Left hindlimb (tissue), 1 donor: ENCODE data around the gene FUBP3.

Experiments
- DNase-seq: peaks from one replicate; pipeline ENCODE4 v3.0.0-alpha.2; 2018

FUBP3 gene

GRCh38 chr9:130607640-130608420 lies 28.5 kb downstream of the FUBP3 start:
- no peak for DNase-seq

DNA sequence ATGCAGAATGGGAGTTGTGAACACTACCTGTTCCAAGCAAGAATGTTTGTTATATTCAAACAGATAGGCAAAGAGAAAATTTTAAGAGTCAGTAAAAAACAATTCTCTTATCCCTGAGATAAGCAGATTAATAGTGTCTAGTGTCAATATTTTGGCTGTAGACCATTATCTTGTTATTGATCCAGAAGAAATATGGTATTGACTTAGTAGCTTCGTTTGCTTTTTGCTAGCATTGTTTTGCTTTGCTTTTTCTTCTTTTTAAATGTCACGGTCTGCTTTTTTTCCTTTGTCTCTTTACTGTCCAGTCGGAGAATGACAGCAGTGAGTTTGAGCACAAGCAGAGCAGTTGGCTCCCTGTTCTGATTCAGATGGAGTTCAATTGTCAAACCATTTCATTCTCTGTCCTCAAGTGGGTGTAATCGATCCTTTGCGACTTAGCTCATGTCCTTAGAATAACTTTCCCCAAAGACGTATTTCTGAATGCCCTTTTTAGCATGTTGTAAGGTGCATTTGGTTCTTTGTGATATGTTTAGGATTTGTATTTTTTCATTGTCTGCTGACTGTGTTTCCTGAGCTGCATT lies 29.3 kb downstream of the FUBP3 start:
- no peak for DNase-seq

GRCh38 chr9:130609163-130609562 lies 29.8 kb downstream of the FUBP3 start:
- no peak for DNase-seq

- DNase-seq: no peak
These were observed 31.7 kb downstream of the FUBP3 start for GRCh38 chr9:130610862-130611707.

DNA sequence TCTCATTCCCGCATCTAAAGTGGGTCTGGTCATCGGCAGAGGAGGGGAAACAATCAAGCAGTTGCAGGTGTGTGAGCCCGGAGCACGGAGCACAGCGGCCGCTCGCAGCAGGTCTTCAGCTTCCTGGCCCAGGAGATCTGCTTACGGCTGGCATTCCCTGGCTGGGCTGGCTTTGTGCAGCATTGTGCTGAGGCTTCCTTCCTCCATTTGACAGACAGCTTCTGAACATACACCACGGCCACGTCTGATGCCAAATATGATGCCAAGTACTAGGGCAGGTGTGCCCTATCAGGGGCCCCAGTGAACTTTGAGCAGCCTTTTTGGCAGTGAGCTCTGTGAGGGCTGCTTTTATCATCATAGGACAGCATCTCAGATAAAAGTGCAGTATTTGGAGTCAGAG lies 37.1 kb downstream of the FUBP3 start:
- no peak for DNase-seq

GRCh38 chr9:130623466-130623865 lies 44.1 kb downstream of the FUBP3 start:
- DNase-seq: no peak

GRCh38 chr9:130624154-130624553 lies 44.8 kb downstream of the FUBP3 start:
- no peak for DNase-seq

DNA sequence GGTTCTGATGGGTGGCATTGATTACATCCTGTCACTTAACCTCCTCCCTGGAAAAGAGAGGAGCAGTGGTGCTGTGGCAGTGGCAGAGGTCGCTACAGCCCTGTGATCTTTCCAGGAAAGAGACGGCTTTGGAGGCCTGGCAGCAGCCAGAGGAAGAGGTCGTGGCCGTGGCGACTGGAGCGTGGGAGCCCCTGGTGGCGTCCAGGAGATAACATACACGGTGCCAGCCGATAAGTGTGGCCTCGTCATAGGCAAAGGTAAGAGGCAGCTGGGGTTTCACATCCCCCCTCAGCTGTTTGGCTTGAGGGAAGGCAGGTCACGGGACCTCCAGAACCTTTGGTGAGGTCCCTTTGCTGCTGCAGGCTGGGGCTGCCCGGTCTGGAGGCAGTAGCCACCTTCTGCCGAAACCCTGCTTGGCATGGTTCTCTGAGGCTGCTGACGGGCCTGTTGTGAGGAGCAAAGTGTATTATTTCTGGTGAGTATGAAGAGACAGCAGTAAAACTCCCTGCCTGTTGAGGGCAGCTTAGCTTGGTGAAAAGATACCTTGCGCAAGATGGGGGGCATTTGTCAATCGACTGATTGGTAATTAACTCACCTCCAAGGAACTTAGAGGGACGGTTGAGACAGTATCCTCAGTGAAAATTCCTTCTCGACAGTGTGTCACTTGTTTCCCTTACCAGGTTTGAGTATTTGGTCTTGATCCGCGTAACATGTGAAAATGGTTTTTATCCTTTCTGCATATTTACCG lies 47.0 kb downstream of the FUBP3 start:
- no peak for DNase-seq

DNA sequence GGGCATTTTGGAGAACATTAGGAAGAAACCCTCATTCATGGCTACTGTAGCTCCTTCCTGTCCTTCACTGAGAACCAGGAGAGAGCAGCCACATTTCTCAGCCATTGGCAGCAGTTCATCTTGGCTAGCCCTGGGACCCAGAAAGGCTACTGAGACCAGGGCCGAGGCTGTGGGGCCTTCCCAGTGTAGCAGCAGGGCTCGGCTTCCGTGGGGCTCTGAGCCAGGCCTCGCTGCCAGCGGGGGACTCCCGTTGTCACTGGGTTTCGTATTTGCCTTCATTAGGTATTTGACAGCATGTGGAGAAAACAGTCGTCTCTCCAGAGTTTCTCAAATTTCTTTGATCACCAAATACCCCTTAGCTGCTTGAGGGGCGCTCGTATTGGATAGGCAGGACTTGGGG lies 47.7 kb downstream of the FUBP3 start:
- no peak for DNase-seq

DNA sequence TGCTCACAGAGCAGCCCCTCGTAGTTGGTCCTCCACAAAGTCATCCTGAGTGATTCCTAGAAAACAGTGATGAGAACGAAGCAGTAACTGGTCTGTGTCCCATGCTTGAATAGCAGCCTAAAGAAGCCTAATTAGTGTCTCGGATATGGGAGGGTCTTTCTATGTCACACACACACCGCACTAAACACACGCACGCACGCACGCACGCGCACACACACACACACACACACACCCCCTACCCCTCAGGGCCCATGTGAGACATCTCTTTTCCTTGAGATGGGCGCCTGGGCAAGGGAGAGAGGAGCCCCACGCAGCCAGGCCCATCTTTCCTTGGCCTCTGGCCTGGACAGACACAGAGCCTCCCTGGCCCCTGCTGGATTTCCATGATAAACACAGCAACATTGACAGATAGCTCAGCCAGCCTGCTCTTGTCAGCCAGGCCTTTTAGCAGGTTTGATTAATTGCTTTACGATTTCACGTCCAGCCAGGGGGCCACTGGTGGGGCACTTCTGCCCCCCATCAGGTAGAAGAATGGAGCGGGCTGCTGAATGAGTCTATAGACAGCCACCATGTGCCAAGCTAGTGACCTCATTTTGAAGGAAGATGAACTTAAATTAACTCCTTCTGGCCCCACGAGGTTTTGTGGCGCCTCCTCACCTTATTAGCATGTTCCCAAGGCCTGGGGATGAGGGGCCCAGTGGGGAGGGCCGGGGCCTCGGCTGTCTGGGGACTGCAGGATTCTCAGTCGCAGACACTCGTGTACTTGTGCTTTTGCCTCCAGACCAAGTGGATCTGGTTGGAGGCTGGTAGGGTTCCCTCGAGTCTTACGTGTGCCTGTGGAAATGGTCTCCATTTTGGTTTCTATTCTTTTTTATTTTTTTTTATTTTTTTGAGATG lies 48.8 kb downstream of the FUBP3 start:
- DNase-seq: no peak

- DNase-seq: no peak
These were observed 50.2 kb downstream of the FUBP3 start for GRCh38 chr9:130629443-130630070.

DNA sequence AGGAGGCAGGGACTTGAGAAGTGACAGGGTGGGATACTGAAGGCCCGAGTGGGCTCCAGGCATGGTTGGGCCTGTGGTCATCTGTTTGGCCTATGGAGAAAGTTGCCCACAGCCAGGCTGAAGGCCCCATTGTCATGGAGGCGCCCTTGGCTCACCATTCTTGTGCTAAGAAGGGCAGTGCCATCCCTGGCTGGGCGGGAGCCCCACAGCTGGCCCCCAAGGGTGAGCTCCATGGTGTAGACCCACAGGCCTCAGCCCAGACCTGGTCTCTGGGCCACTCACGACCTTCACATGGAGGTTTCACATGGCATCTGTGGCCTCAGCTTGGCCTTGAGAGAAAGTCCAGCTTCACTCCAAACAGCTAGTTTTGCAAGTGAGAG lies 50.7 kb downstream of the FUBP3 start:
- DNase-seq: no peak

DNA sequence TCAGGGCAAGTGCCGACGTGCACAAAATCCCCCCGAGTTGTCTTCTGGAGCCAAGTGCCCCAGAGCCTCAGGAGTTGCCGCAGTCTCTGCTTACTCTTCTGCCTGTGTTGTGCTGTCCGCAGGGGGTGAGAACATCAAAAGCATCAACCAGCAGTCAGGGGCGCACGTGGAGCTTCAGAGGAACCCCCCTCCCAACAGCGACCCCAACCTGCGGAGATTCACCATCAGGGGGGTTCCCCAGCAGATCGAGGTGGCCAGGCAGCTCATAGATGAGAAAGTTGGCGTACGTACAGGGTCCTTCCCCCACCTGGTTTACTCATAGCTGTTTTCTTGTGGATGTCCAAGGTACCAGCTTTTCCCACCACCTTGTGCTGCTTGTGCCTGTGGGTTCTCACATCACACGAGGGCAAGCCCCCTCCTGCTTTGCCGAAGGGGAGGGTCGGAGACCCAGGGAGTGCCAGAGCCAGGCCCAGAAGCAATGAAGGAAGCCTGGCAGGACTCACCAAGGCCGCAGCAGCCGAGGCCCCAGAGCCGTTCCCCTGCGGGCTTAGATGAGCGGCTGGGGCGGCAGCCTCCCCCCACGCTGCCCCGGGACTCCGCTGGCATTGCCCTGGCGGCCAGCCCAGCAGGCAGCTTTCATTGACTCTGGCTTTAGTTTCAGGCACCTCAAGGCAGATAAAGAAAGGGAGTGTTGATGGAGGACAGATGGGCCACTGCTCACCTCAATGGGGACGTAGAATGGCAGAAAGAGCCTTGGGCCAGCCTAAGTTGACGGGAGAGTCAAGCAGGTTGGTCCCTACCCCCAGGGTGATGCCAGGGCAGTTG lies 51.3 kb downstream of the FUBP3 start:
- no peak for DNase-seq

DNA sequence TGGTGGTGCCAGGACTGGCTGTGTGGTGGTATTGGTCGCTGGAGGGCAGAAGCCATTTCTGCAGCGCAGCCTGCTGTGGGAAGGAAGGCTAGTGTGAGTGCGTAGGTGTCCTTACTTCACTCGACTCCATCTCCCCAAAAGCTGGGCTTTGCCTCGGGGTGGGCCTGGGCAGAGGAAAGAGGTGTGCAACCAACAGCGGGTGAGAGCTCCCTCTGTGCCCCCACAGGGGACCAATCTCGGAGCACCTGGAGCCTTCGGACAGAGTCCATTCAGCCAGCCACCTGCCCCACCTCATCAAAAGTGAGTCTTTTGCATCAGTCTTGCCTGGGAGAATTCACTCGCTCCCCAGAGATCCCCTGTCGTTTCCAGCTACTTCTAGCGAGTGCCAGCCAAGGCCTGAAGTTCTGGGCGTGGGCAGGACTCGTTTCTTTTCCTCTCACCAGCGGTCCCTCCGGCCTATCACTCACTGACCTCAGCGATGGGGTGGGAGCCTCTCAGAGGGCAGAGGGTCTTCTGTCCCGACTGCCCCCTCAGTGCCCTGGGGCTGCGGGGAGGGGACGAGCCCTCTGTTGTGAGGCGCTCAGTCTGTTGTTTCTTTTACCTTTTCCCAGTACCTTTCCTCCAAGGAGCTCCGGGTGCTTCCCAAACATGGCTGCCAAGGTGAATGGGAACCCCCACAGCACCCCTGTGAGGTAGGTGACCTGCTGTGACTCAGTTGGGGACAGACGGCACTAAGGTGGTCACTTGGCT lies 52.1 kb downstream of the FUBP3 start:
- DNase-seq: no peak

- DNase-seq: no peak
These were observed 52.8 kb downstream of the FUBP3 start for GRCh38 chr9:130632081-130632710.

- no peak for DNase-seq
These were observed 53.5 kb downstream of the FUBP3 start for GRCh38 chr9:130632841-130633240.

GRCh38 chr9:130633336-130634190 lies 54.2 kb downstream of the FUBP3 start:
- DNase-seq: no peak

- DNase-seq: no peak
These were observed 54.9 kb downstream of the FUBP3 start for GRCh38 chr9:130634191-130634768.
